Measurements from ENCODE around the gene AVPR2.

DNA sequence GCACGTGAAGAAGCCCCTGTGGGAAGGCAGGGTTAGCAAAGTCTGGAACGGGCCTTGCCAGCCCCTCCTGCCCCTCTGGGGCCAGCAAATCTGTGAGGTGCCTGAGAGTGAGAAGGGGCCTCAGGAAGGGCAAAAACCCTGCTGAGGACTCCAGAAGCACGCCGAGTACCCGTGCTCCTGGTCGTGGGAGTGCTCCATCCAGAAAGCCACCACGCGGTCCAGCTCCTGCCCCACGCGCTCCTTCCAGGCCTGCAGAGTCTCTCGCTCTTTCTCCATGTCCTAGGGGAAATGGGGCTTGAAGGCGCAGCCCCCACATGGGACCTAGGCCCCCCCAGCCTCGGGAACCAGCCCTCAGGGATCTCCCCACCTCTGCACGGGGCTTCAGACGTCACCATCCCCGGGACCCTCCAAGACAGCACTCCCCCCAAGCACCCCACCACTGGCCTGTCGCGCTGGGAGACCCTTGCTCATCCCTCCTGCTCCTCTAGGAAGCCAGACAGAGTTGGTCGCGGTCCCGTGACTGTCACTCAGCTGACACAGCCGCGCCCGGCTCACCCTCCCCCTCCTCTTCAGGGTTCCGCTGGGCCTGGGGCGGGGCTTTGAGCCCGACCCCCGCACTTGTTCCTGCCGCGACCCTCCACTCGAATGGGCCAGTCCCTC is 39.8 kb downstream of the AVPR2 start, which contains the start of gene RENBP:
- no peak for TF ChIP-seq ZFP30 (CRISPR knock-in tag; IDR thresholded peaks at IDR 0.05)
- TF ChIP-seq ZC3H10 (CRISPR knock-in tag; IDR thresholded peaks at IDR 0.05): no peak
- TF ChIP-seq, protein P1, sequence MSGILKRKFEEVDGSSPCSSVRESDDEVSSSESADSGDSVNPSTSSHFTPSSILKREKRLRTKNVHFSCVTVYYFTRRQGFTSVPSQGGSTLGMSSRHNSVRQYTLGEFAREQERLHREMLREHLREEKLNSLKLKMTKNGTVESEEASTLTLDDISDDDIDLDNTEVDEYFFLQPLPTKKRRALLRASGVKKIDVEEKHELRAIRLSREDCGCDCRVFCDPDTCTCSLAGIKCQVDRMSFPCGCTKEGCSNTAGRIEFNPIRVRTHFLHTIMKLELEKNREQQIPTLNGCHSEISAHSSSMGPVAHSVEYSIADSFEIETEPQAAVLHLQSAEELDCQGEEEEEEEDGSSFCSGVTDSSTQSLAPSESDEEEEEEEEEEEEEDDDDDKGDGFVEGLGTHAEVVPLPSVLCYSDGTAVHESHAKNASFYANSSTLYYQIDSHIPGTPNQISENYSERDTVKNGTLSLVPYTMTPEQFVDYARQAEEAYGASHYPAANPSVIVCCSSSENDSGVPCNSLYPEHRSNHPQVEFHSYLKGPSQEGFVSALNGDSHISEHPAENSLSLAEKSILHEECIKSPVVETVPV (CRISPR knock-in tag; IDR thresholded peaks at IDR 0.05): no peak
- TF ChIP-seq GLIS3 (CRISPR knock-in tag; IDR thresholded peaks at IDR 0.05): no peak
- no peak for TF ChIP-seq ZNF70 (CRISPR knock-in tag; IDR thresholded peaks at IDR 0.05)
- no peak for TF ChIP-seq ZNF565 (CRISPR knock-in tag; conservative IDR thresholded peaks at IDR 0.05; ENCODE audit: low read depth)
- TF ChIP-seq, protein P2, sequence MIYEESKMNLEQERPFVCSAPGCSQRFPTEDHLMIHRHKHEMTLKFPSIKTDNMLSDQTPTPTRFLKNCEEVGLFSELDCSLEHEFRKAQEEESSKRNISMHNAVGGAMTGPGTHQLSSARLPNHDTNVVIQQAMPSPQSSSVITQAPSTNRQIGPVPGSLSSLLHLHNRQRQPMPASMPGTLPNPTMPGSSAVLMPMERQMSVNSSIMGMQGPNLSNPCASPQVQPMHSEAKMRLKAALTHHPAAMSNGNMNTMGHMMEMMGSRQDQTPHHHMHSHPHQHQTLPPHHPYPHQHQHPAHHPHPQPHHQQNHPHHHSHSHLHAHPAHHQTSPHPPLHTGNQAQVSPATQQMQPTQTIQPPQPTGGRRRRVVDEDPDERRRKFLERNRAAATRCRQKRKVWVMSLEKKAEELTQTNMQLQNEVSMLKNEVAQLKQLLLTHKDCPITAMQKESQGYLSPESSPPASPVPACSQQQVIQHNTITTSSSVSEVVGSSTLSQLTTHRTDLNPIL (CRISPR knock-in tag; IDR thresholded peaks at IDR 0.05; ENCODE audit: low read depth): no peak
- no peak for TF ChIP-seq ZFP3 (CRISPR knock-in tag; IDR thresholded peaks at IDR 0.05)
- no peak for TF ChIP-seq OSR1 (CRISPR knock-in tag; IDR thresholded peaks at IDR 0.05)
- TF ChIP-seq, protein P3, sequence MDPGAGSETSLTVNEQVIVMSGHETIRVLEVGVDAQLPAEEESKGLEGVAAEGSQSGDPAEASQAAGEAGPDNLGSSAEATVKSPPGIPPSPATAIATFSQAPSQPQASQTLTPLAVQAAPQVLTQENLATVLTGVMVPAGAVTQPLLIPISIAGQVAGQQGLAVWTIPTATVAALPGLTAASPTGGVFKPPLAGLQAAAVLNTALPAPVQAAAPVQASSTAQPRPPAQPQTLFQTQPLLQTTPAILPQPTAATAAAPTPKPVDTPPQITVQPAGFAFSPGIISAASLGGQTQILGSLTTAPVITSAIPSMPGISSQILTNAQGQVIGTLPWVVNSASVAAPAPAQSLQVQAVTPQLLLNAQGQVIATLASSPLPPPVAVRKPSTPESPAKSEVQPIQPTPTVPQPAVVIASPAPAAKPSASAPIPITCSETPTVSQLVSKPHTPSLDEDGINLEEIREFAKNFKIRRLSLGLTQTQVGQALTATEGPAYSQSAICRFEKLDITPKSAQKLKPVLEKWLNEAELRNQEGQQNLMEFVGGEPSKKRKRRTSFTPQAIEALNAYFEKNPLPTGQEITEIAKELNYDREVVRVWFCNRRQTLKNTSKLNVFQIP (CRISPR knock-in tag; IDR thresholded peaks at IDR 0.05; ENCODE audit: borderline replicate concordance, low read depth): no peak
